ENCODE measurements around the gene UGT1A7.
"Not testable (repeated sequence)": the region's sequence is repeated elsewhere in the genome, so short reads cannot be mapped to it uniquely, and the experiment has no call there.

The UGT1A7 gene

GRCh38 chr2:233718552-233718951, 36.9 kb downstream of the UGT1A7 start, which contains the start of gene UGT1A4:
TSS of gene UGT1A4 (plus strand) at chr2:233718736. CDS start at chr2:233718821, 85 bp downstream.
- DNase-seq, result no peak

GRCh38 chr2:233728723-233729301, 47.1 kb downstream of the UGT1A7 start, which contains the start of gene UGT1A3:
TSS of gene UGT1A3 (plus strand) at chr2:233729042. CDS start at chr2:233729127, 85 bp downstream.
- no peak for DNase-seq

- DNase-seq, result not testable (repeated sequence)
Observed at GRCh38 chr2:233736868-233737653, 55.4 kb downstream of the UGT1A7 start.

- DNase-seq, result no peak
Observed at GRCh38 chr2:233740870-233741269, 59.2 kb downstream of the UGT1A7 start.

- no peak for DNase-seq
Observed at GRCh38 chr2:233743464-233744259, 62.0 kb downstream of the UGT1A7 start.

GRCh38 chr2:233745073-233745755, 63.5 kb downstream of the UGT1A7 start:
- DNase-seq, result no peak

GRCh38 chr2:233745838-233746237, 64.1 kb downstream of the UGT1A7 start:
- not testable (repeated sequence) for DNase-seq

GRCh38 chr2:233746475-233747282, 65.0 kb downstream of the UGT1A7 start:
- DNase-seq, result no peak

- DNase-seq, result no peak
Observed at GRCh38 chr2:233747283-233747544, 65.5 kb downstream of the UGT1A7 start.

- DNase-seq, result not testable (repeated sequence)
Observed at GRCh38 chr2:233750689-233751088, 69.0 kb downstream of the UGT1A7 start.

GRCh38 chr2:233751212-233752009, 69.7 kb downstream of the UGT1A7 start:
- not testable (repeated sequence) for DNase-seq

GRCh38 chr2:233754872-233755611, 73.3 kb downstream of the UGT1A7 start:
- no peak for DNase-seq

GRCh38 chr2:233756429-233757081, 74.9 kb downstream of the UGT1A7 start:
- no peak for DNase-seq

GRCh38 chr2:233758141-233758540, 76.4 kb downstream of the UGT1A7 start:
- no peak for DNase-seq

- no peak for DNase-seq
Observed at GRCh38 chr2:233758849-233759248, 77.1 kb downstream of the UGT1A7 start.

- no peak for DNase-seq
Observed at GRCh38 chr2:233760043-233760442, 78.3 kb downstream of the UGT1A7 start, which contains the start of gene UGT1A1. TSS of gene UGT1A1 (plus strand) at chr2:233760270. CDS start at chr2:233760288, 18 bp downstream.

GRCh38 chr2:233761040-233761769, 79.5 kb downstream of the UGT1A7 start:
- DNase-seq, result no peak

GRCh38 chr2:233764264-233764663, 82.6 kb downstream of the UGT1A7 start:
- no peak for DNase-seq

- no peak for DNase-seq
Observed at GRCh38 chr2:233764761-233765160, 83.1 kb downstream of the UGT1A7 start.

Measured in COR-L47 (cell line).